IMR-90 (cell line): ENCODE results near the gene NRP2.

Experiments used
- BHLHE40 ChIP-seq: fragments of 150-350 bp; IDR thresholded peaks from 2 replicates; pipeline ENCODE4 v1.6.1; 2016; ENCODE audit warnings: mild to moderate bottlenecking, low read depth, low read length
- CEBPB ChIP-seq: IDR thresholded peaks from 2 replicates; pipeline ENCODE4 v1.6.1; 2012; ENCODE audit warnings: low read depth, low read length, improper control_type of control experiment
- CTCF ChIP-seq: conservative IDR thresholded peaks from 2 replicates; pipeline ENCODE4 v1.5.1; 2012; ENCODE audit warnings: mild to moderate bottlenecking, low read depth, low read length, improper control_type of control experiment
- MAFK ChIP-seq: IDR thresholded peaks from 2 replicates; pipeline ENCODE4 v1.6.1; 2012; ENCODE audit warnings: low read depth, low read length, improper control_type of control experiment
- MAZ ChIP-seq: IDR thresholded peaks from 2 replicates; pipeline ENCODE4 v1.6.1; 2012; ENCODE audit warnings: low read depth, mild to moderate bottlenecking, low read length, improper control_type of control experiment, moderate library complexity, borderline replicate concordance
- MXI1 ChIP-seq: IDR thresholded peaks from 2 replicates; pipeline ENCODE4 v1.6.1; 2012; ENCODE audit warnings: low read depth, mild to moderate bottlenecking, low read length, moderate library complexity, borderline replicate concordance
- POLR2A ChIP-seq: IDR thresholded peaks from 2 replicates; pipeline ENCODE4 v1.6.1; 2012; ENCODE audit warnings: mild to moderate bottlenecking, low read depth, low read length
- RAD21 ChIP-seq: IDR thresholded peaks from 2 replicates; pipeline ENCODE4 v1.6.1; 2012; ENCODE audit warnings: low read length, improper control_type of control experiment
- RCOR1 ChIP-seq: IDR thresholded peaks from 2 replicates; pipeline ENCODE4 v1.6.1; 2012; ENCODE audit warnings: mild to moderate bottlenecking, low read length, improper control_type of control experiment; ENCODE audit not compliant: insufficient replicate concordance
- RFX5 ChIP-seq: IDR thresholded peaks from 2 replicates; pipeline ENCODE4 v1.8.0; 2012; ENCODE audit warnings: low read depth, mild to moderate bottlenecking, low read length, moderate library complexity
- USF2 ChIP-seq: fragments of 150-350 bp; IDR thresholded peaks from 2 replicates; pipeline ENCODE4 v1.6.1; 2017; ENCODE audit warnings: mild to moderate bottlenecking, antibody characterized with exemption, low read length, low read depth

GRCh38 chr2:205806143-205806905 lies 124.0 kb downstream of the NRP2 start:
- no peak for TF ChIP-seq CEBPB
- TF ChIP-seq RFX5: no peak
- TF ChIP-seq CTCF: no peak
- TF ChIP-seq POLR2A: no peak
- TF ChIP-seq USF2: no peak
- TF ChIP-seq RAD21: no peak
- no peak for TF ChIP-seq RCOR1
- no peak for TF ChIP-seq MAZ
- no peak for TF ChIP-seq MAFK
- no peak for TF ChIP-seq MXI1
- no peak for TF ChIP-seq BHLHE40
